Activated T-cell treated with anti-CD3 and anti-CD28 coated beads for 4 hours (primary cell): ENCODE measurements around the gene OSBPL8.

Experiments
- DNase-seq: peaks from one replicate; pipeline ENCODE4 v3.0.0-alpha.2; 2020

Gene OSBPL8

DNA sequence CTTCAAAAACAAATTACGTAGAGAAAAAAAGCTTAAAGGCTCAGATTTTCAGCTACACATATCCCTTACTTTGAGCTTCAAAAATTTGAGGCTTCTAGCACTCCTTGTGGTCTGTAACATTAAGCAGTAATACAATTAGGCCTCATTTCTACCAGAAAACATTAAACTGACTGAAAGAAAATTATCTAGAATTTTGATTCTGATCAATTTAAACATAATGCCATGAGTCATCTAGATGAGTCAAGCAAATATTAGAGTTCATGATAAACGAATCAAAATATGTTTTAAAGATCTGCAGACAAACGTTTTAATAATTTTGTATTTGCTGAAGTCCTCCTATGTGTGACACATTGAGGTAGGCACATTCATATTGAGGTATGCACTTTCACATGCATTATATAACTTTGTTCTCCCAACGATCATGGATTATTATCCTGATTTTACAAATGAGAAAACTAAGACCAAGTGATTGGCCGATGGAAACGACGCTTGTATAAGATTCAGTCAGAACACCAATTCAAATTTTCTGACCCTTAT, 4.3 kb downstream of the OSBPL8 start:
- DNase-seq = no peak

DNA sequence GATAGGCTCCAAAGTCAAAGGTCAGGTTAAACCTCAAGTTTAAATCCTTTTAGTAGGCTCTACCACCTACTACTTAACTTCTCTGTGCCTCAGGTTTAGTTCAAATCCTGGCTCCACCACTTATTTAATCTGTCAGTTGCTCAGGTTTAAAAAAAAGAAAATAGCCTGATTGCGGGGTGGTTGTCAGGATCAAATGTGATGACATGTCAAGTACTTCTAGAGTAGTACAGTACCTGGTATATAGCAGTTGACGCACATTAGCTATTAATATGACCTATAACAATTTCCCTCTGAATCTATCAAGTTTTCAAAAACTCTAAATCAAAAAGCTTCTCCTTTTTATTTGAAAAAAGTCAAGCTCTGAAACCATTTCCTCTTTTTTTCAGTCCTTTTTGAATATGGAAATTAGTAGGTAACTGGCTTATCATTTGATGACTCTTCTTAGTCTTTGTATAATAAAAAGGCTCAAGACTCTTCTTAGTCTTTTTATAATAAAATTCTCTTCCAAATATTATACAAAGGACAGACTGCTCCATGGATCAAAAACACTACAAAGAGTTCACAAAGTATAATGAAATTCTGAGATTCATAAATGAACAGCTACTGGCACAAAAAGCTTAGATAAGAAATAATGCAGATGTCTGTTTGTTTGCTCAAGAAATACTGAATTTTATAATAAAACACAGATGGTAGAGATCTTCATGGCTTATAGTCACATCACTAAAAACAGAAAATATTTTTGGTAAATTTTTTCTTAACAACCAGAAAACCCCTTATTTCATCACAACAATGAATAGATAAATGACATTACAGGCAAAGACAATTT, 5.0 kb downstream of the OSBPL8 start:
- no peak for DNase-seq

DNA sequence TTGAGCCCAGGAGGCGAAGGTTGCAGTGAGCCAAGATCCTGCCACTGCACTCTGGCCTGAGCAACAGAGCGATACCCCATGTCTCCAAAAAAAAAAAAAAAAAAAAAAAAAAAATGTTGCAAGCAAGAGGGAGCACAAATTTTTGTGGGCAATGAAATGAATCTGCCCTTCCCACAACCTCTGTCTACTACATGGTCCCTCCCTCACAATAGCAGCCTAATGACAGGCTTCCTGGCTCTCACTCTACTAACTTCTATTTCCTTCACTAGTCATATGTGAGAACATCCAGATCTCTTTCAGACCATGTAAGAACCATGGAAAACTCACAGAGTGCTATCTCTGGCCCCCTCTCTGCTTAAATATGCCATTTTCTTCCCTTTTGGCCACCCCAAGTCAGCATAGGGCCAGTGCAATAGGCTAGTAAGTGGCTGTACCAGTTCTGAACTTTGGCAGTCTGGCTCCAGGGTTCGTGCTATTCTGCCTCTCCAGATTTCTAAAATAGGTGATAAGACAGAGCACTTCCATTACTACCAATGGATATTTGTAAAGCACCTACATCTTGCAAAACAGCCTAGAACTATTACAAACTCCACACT, 7.1 kb downstream of the OSBPL8 start:
- no peak for DNase-seq

DNA sequence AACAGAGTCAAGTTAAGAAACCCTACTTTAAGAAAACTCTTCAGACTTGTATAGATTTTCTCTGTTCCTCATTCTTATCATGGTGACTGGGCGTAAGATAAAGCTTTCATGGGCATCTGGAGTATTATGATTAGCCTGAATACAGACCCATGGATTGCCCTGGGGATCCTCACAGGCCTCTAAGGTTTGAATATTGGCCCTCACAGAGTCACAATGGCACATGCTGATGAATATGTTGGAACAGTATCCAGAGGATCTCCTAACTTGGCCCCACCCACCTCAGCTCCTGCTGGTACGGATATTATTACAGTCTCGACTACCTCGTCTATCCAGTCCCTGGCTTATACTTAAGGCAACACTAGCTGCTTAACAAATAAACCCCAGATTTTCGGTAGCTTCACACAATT, 8.1 kb downstream of the OSBPL8 start:
- no peak for DNase-seq

DNA sequence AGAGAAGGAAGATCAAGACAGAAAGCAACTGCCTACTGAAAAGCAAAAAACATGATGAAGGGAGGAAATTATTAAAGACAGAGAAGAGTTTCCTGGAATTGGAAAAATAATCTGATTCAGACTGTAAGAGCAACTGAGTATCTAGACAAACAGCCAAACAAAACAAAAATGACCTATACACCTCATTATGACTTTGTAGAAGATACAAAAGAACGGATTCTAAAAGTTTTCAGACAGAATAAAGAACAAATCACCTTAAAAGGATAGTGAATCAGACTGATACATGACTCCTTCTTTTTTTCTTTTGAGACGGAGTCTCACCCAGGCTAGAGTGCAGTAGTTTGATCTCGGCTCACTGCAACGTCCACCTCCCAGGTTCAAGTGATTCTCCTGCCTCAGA, 10.4 kb downstream of the OSBPL8 start:
- DNase-seq = no peak

DNA sequence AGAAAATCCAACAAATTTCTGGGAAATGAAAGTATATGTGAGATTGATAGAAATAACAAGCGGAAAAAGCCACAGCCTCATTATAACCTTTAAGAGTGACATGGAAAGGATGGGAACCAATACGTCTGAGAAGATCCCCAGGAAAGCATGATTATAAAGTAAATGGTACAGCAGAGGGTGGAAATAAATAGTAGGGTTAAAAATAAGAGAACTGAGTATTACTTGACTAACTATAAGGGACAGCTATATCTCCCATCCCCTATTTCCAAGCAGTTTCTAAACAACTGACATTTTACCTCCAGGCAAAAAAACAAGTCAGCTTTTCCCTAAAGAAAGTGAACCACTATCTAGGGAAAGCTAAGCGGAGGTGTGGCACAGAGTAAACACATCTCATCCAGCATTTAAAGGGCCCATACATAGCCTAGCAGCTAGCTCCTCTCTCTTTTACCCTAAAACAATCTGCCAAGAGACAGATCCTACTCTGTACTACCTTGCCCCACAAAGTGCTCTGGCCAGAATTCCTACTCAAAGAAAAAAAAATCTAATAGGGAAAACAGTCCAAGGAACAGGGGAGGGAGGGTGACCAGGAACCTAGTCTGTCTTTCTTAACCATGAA, 11.2 kb downstream of the OSBPL8 start:
- no peak for DNase-seq

DNA sequence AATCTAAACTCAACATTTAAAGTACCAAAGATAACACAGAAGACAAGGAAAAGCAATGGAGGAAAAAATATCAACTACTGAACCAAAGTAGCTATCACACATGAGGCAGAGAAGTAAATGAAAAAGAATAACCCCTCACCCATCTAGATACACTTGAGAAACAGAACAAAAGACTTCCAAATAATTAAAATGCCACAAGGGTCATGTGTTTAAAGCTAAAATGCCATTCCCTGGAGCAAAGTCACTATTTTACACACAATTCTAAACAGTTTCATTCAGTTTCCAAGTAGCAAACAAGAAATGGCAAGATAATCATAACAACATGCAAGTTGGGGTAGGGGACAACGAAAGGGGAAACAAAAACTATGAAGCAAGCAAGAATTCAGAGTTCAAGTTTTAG, 12.0 kb downstream of the OSBPL8 start:
- no peak for DNase-seq

DNA sequence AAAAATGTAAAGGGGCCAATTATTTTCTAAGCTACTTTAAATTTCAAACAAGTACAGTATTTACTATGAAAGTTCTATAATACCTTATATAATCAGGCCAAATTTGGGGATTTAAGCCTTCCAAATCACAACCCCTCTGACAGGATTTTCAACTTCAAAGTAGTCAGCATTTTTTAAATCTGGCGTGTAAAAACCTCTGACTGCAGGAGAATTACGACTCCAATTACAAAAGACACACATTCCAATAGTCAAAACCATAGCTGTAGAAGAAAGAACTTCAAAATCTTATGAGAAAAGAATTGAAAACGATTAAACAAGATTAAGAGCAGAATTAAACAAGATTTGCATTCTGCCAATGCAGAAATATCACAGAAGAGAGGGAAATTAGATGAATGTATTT, 12.7 kb downstream of the OSBPL8 start:
- no peak for DNase-seq

DNA sequence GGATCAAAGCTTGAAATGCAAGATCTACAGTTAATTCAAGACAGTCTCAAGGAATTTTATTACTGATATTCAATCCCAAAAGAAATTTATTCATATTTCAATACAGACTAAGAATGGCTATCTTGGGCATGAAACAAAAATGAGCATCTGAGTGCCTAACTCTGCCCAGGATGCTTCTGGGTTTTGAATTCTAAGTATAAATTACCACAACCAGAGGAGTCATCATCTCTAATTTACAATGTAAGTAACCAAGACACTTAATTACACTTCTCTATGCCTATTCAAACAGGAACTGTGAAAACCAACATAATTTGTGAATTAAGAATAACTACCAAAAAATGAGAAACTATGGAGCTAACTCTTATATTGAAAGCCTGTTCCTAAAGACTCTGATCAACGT, 14.1 kb downstream of the OSBPL8 start:
- DNase-seq = no peak

DNA sequence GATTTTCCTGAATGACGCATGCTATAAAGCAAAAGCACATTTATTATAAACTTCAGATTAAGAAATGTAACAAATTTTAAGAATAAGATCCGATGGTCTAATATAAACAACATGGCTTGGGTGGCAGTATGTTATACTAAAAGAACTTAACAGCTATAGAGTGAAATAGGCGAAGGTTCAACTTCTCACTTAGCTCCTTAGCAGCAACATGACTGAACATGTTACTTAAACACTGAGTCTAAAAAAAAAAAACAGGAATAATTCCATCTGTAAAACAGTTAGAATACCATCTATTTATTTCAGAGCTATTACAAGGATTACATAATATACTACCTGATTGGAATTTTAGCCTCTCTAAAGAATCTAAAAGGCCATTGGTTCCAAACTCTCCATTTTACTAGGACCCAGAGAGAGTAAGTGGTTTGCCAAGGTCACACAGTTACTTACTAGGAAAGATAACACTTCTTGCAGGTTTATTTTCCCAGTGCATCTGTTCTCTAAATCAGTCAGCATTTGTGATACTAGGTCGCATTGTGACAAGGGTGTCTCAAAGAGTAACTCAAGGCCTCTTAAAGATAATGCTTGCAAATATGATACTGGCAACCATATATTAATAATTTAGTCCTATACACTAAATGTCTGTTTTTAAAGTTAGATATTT, 14.8 kb downstream of the OSBPL8 start:
- no peak for DNase-seq

DNA sequence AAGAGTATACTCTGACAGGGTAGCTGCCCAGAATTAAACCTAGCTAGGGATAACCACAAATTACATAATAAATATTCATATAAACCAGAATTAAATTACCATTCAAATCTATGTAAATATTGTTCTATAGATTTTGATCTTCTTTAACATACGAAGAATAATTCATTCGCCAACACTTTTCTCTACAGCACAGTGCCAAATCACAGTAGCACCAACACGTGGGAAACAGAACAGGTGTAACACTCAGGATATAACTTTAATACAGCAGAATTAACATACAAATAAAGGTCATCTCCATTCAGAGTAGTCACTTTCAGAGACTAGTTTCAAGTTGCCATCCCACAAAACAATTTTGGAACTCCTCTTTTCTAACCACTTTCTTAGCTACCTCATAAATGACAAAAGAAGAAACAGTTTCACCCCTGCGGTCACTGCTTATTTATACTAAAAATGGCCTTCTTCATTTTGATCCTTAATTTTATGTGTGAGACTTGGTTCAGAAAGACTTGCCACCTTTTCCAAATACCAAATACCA, 15.7 kb downstream of the OSBPL8 start:
- no peak for DNase-seq

DNA sequence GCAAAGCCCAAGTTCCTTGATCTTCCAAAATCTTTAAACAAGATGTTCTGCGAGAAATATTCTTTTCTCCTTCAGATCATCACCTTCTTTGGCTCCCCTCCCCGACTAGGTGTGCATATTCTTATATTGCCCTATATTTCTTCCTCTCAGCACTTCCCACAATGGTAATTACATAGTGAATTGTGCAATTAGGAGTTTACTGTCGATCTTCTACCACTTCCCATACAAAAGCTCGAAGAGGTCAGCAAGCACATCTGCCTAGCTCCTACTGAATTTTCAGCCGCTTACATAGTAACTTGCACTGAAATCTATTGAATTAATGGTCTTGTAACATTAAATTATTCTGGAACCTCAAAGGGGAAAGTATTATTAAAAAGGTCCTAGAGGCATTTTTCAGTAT, 16.7 kb downstream of the OSBPL8 start:
- DNase-seq = no peak

DNA sequence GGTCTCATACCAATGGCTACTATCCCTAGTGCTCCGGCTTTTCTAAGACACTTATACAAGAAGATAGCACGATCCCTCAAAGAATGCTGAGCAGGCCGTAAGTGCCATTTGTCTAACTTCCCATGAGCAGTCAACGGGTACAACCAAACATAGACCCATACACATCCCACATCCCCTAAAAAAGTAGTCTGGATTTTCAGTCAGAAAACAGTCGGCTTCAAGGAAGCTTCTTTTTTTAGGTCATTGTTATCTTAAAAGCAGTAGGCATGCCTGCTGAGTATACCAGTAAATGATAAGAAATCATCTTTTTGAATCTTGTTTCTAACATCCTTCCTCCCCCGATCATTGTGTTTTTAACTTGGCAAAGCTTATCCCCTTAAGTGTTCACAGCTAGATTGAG, 19.8 kb downstream of the OSBPL8 start:
- no peak for DNase-seq

DNA sequence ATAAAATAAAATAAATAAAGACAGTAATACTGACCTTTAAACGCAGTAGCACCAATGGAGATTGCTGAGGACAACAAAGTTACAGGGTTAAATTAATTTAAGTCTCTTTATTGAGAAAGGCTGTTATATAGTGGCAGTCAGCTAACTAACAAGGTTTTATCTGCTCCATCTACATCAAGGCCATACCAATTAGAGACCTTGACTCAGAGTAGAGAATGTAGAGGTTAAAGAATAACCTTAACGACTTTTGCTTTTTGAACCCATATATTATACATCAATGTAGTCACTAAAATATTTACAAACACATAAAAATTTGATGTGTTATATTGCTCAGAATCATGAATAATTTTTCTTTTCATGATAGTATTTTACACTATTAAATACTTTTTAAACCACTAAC, 21.6 kb downstream of the OSBPL8 start:
- no peak for DNase-seq

DNA sequence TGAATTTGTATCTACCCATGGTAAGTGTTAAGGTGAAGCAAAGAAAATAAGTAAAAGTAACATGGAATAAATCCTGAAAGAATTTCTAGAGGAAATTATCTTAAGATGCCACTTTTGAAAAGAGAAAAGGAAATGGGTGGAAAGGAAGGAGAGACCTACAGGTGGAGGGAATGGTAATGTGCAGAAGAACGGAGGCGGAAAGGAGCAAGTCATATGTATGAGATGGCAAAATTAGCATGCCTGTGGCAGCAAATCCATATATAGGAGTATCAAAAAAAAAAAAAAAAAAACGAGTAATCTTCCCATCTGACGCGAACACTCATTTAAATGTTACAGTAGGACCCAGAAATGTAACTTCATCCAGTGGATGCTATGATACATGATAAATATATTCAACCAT, 23.0 kb downstream of the OSBPL8 start:
- no peak for DNase-seq

DNA sequence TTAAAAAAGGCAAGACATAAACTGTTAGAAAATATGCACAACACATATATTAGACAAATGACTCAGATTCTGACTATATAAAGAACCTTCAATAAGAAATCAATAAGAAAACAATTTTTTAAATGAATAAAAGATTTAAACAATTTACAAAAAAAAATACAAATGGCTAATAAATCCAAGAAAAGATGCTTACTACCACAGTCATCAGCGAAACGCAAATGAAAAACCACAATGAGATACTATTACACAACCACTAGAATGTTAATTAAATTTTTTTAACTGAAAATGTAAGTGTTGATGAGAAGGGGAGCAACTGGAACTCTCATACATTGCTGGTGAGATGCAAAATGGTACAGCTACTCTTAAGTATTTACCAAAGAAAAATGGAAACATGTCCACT, 24.4 kb downstream of the OSBPL8 start:
- no peak for DNase-seq

DNA sequence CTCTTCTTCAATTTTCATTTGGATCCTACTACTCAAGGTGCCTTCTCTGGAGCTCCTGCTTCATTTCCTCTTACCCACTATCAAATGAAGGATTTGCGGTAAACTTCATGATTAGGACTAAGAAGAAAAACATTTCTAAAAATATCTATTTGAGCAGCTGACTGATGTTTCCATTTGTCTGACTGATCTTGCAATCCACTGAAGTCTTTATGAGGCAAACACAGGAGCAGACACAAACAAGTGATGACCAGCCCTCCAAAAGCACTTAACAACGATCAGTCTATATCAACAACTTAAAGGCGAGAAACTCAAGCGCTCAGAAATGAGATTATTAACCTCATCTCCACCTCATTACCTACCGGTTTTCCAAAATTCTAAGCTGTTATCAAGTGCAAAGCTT, 26.2 kb downstream of the OSBPL8 start:
- DNase-seq = no peak

DNA sequence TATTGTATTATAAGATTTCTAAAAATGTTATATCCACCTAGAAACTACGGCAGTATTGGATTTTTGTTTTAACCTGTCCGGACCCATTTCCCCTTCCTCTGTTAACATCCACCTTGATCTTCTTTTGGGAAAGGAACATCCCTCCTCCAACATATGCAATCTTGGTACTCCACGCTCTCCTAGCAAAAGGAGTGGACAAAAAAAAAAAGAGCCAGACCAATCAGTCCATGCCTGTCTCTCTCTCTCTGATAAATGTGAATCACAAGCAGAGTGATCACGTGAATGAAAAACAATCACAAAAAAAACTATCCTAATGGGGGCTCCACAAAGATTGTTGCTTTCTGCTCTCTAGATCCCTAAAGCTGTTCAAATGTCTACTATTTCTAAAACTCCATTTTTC, 27.1 kb downstream of the OSBPL8 start:
- DNase-seq = no peak

DNA sequence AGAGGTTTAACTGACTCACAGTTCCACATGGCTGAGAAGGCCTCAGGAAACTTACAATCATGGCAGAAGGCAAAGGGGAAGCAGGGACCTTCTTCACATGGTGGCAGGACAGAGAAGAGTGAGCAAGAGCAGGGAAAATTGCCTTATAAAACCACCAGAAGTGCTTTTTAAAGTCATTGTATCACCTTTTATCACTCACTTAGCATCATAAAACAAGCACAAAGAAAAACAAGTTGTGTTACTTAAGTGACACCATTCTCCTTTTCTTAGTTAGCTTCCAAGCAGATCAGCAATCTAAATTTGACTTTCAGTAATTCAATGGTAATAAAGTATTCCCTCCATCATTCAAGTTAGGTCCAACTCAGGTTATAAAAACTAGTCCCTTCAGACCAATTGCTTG, 28.5 kb downstream of the OSBPL8 start:
- no peak for DNase-seq

DNA sequence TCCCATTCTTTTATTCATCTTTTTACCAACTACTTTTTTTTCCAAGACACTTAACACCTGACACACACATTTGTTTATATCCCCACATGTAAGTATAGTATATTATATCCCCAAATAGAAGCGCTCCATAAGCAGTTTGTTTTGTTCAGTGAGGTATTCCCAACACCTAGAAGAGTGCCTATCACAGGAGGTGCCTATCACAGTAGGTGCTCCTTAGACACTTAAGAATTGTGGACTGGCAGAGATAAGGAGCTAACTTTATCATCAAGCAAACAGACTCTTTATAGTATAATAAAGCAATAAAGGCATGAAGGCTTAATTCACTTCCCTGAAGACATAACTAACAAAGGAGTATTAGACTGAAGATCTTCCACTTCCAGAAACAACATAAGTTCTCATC, 29.1 kb downstream of the OSBPL8 start:
- no peak for DNase-seq

DNA sequence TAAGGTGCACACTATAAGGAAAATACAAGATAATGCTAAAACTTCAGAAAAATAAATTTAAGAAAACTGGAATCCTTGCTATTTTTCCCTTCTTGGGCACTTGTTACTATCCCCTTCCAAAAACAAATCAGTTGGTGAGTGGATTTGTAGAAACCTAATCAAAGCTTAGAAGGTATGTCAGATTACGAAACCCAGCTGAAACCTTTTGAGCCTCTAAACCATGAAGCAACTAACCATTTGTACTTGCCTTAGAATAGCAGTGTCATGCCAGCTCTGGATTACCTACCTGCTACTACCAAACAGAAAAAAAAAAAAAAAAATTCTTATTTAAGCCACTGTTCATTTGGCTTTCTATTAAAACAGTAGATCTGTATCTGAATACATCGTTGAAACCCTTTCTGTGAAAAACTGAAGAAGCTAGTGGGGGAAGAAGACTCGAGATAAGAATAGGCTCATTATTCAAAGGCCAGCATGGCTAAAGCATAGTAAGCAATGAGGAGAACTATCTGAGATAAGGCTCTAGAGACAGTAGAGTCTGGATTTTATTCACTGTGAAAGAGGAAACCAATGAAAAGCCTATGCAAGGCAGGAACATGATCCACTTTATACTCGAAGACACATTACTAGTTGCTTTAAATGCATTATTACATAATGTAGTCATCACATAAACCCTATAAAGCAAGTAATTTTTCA, 30.2 kb downstream of the OSBPL8 start:
- DNase-seq = no peak

DNA sequence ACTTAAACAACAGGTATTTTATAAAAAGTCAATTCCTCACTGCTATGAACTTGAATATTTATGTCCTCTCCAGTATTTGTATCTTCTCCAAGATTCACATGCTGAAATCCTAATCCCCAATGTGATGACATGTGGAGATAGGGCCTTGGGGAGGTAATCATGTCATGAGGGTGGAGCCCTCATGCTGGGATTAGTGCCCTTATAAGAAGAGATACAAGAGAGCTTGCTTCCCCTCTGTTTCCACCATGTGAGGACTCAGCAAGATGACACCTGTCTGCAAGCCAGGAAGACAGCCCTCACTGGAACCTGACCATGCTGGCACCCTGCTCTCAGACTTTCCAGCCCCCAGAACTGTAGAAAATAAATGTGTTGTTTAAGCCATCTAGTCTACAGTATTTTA, 36.2 kb downstream of the OSBPL8 start:
- no peak for DNase-seq

DNA sequence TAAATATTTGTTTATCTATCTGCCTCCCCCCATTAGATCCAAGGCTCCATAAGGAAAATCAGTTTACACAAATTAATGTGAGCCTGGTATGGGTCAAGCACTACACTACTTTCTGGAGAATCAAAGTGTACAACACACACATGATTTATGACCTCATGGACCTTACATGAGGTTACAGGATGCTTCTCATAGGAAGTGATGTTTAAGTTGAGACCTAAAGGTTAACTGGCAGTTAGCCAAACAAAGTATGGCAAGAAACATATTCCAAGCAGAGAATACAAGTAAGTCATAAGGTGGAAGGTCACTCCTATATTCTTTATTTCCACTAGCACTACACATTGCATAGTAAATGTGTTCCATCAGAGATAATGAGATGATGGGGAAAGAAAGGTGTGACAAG, 39.2 kb downstream of the OSBPL8 start:
- DNase-seq = no peak
